Heart right ventricle (tissue), 16 donors: ENCODE data around the gene SCAMP1. TPM values are rescaled to one million over a fixed set of nuclear protein-coding genes. Genes with fewer than 3 reads are reported as not detected.

Experiments used
- ATAC-seq, 8 donors: fragments of 200-7000 bp; cut with Tn5 transposase; one replicate each; pipeline ENCODE4 v1.9.1; 2020; ENCODE audit warnings: mild to moderate bottlenecking in 8 of 8, moderate library complexity in 8 of 8, moderate number of reproducible peaks in 1 of 8
- DNase-seq, 2 donors: peaks; one replicate each; pipeline ENCODE4 v3.0.0-alpha.2; 2020
- H3K27ac ChIP-seq, 10 donors: fragments of 200-600 bp; sonication (generic) in 2 of 10; one replicate each; pipeline versions ENCODE4 v1.5.0 to v1.8.0; 2020 to 2022; ENCODE audit warnings: mild to moderate bottlenecking in 3 of 10
- H3K27me3 ChIP-seq, 7 donors: fragments of 200-600 bp; one replicate each; pipeline ENCODE4 v1.8.0; 2021 to 2022; ENCODE audit warnings: mild to moderate bottlenecking in 2 of 7
- H3K36me3 ChIP-seq, 9 donors: fragments of 200-600 bp; sonication (generic) in 1 of 9; one replicate each; pipeline versions ENCODE4 v1.5.0 to v1.8.0; 2020 to 2022; ENCODE audit warnings: mild to moderate bottlenecking in 2 of 9
- H3K4me1 ChIP-seq, 9 donors: fragments of 200-600 bp; sonication (generic) in 1 of 9; one replicate each; pipeline versions ENCODE4 v1.5.0 to v1.8.0; 2020 to 2022; ENCODE audit warnings: mild to moderate bottlenecking in 4 of 9
- H3K4me3 ChIP-seq, 10 donors: fragments of 200-600 bp; sonication (generic) in 2 of 10; one replicate each; pipeline versions ENCODE4 v1.5.0 to v1.8.0; 2020 to 2022; ENCODE audit warnings: mild to moderate bottlenecking in 7 of 10, moderate library complexity in 2 of 10
- H3K9me3 ChIP-seq, 11 donors: fragments of 200-600 bp in 10 of 11; sonication (generic) in 2 of 11; one replicate each; pipeline versions ENCODE4 v1.5.0 to v1.8.0; 2013 to 2022; ENCODE audit warnings: mild to moderate bottlenecking in 2 of 11, control low read depth in 1 of 11, moderate library complexity in 1 of 11
- CTCF ChIP-seq, 9 donors: fragments of 200-600 bp; sonication (generic) in 2 of 9; IDR thresholded peaks; one replicate each; pipeline versions ENCODE4 v1.5.0 to v1.8.0; 2021 to 2022; ENCODE audit warnings: antibody characterized with exemption in 9 of 9, mild to moderate bottlenecking in 5 of 9, moderate library complexity in 1 of 9
- WGBS, 2 donors: extraction: QIAGEN DNeasy Blood & Tissue Kit; methylation state at CpG; one replicate each; pipeline ENCODE4 v1.1.7; 2013; ENCODE audit warnings: inconsistent platforms in 1 of 2; 5-methylcytosine and 5-hydroxymethylcytosine counted together
- intact Hi-C, 10 donors: fragments of 100-400 bp; cut with DNase I; formaldehyde crosslinking; loops; one replicate each; pipeline versions ENCODE4 v1.11.1 to v1.14.2; 2022
- polyA plus RNA-seq, 2 donors: library from polyadenylated mRNA; stranded (reverse); fragments of 200-250 nt; gene quantifications; one replicate each; pipeline ENCODE4 v1.2.3, GENCODE V29; 2013
- total RNA-seq, 10 donors: library from RNA; stranded (reverse); fragmentation: NEBNext Ultra II Directional in 3 of 10; extraction: Animal tissue kit (Norgen Biotek cat#: 25700) in 3 of 10; gene quantifications; one replicate each; pipeline versions ENCODE4 v1.2.1 to v1.2.4, GENCODE V29; 2021 to 2023
- donor health status: Arrhythmogenic right ventricular cardiomyopathy.
- donor health status: ischemic (EF 13 %, LVEDD 7.1; RV severe dilation, severe dysfunction).
- donor health status: healthy with polysubstance abuse.
- donor health status: DM: no; HTN: yes; CAD: no.
- donor health status: DM: no; HTN: no; CAD: no.
- donor health status: ischemic (EF 25% LVEDD 6.9; RV normal size, moderate dysfunction).
- donor health status: ischemic (EF 25% LVEDD 5.7; RV mildly dilated, moderate dysfunction).
- donor health status: healthy.
- donor health status: DM: yes; HTN: yes; CAD: no.
- donor health status: Ischemic cardiomyopathy.
- donor health status: ischemic (EF 35%, LVEDD 5.7; RV mildly dilated, moderate dysfunction).
- donor health status: nonischemic (EF 11% LVEDD 7.7; RV severe dilation, severe dysfunction).
- donor health status: DM: yes; HTN: yes; CAD: no.
- donor health status: PGD.
- donor health status: ischemic (EF 29% LVEDD 5.4; RV normal size, mild dysfunction).
- donor health status: nonischemic (EF 23%, LVEDD 6.1; RV moderate dilation, normal function).

SCAMP1 gene
- total and polyA plus RNA-seq, 12 donors: 7.9 to 40.4 (median 33.1) TPM

GRCh38 chr5:78467140-78467539 lies 106.7 kb downstream of the SCAMP1 start:
- Histone ChIP-seq H3K9me3 (no peaks in the 10 kb centered on the region), H3K4me3 (no peak overlapping the region), H3K4me1 (peaks cover 0 to 4% (median 0%) of the 10 kb centered on the region in 9 donors), H3K27me3 (no peaks in the 10 kb centered on the region), H3K27ac (no peak overlapping the region), H3K36me3 (peaks cover 0 to 23% (median 0%) of the 10 kb centered on the region in 9 donors)
- intact Hi-C loops: loop anchor here in 8 of 10 donors (2.0 to 10.0 kb wide), 8 partner anchors 38 to 500 kb away; partner anchors contain the start of gene LHFPL2 (in 2 of the 8)
- no peak for TF ChIP-seq CTCF (IDR thresholded peaks at IDR 0.05)
- ATAC-seq (no peak), DNase-seq (no peak)
- WGBS, 2 donors: 96 to 99% methylated on average over 1 of the region's 1 CpG

GRCh38 chr5:78467752-78468357 lies 107.4 kb downstream of the SCAMP1 start:
- Histone ChIP-seq H3K36me3 (peaks cover 0 to 17% (median 0%) of the 10 kb centered on the region in 9 donors), H3K4me3 (no peak overlapping the region), H3K9me3 (no peaks in the 10 kb centered on the region), H3K4me1 (peaks cover 0 to 4% (median 0%) of the 10 kb centered on the region in 9 donors), H3K27ac (no peak overlapping the region), H3K27me3 (no peaks in the 10 kb centered on the region)
- DNase-seq: no peak
- peak; percentile 63 to 88 (median 79) for TF ChIP-seq CTCF (IDR thresholded peaks at IDR 0.05)
- intact Hi-C loops: loop anchor here in 8 of 10 donors (2.0 to 10.0 kb wide), 9 partner anchors 37 to 499 kb away; partner anchors contain the start of gene LHFPL2 (in 2 of the 8)
- WGBS, 2 donors: 11 to 17% methylated on average over 3 of the region's 3 CpGs
- peak in 6 of 8 donors; percentile 53 to 82 (median 64) for ATAC-seq

- no peak for DNase-seq
- Histone ChIP-seq H3K36me3 (peaks cover 0 to 20% (median 0%) of the 10 kb centered on the region in 9 donors), H3K27me3 (no peaks in the 10 kb centered on the region), H3K4me1 (peaks cover 0 to 4% (median 0%) of the 10 kb centered on the region in 9 donors), H3K4me3 (no peak overlapping the region), H3K9me3 (no peaks in the 10 kb centered on the region), H3K27ac (no peak overlapping the region)
- intact Hi-C loops: loop anchor here in 3 of 10 donors (10.0 kb wide), 2 partner anchors 53 to 173 kb away; partner anchors contain the start of gene LHFPL2 (in 2 of the 3)
- no peak for ATAC-seq
- TF ChIP-seq CTCF (IDR thresholded peaks at IDR 0.05): no peak
These were observed 111.5 kb downstream of the SCAMP1 start for GRCh38 chr5:78471896-78472295.

GRCh38 chr5:78472469-78473106 lies 112.2 kb downstream of the SCAMP1 start:
- no peak overlapping the region for H3K4me3 ChIP-seq
- no peaks in the 10 kb centered on the region for H3K27me3 ChIP-seq
- peaks cover 0 to 4% (median 0%) of the 10 kb centered on the region in 9 donors for H3K4me1 ChIP-seq
- no peak overlapping the region for H3K27ac ChIP-seq
- ATAC-seq (peak in 3 of 8 donors; percentile 37 to 49 (median 42)), DNase-seq (no peak)
- TF ChIP-seq CTCF (IDR thresholded peaks at IDR 0.05): peak in 5 of 9 donors; percentile 21 to 51 (median 27)
- H3K9me3 ChIP-seq: no peaks in the 10 kb centered on the region
- peaks cover 0 to 25% (median 0%) of the 10 kb centered on the region in 9 donors for H3K36me3 ChIP-seq
- intact Hi-C loops: loop anchor here in 3 of 10 donors (10.0 kb wide), 2 partner anchors 52 to 172 kb away; partner anchors contain the start of gene LHFPL2 (in 2 of the 3)
